ENCODE measurements around the gene TUNAR.

The TUNAR gene

GRCh38 chr14:95832012-95832411 lies 44.6 kb upstream of the TUNAR start:
- no peak for DNase-seq (ENCODE audit: low spot score)
- TF ChIP-seq CTCF (IDR thresholded peaks at IDR 0.05; ENCODE audit: borderline replicate concordance, control extremely low read depth, extremely low read depth, insufficient read depth, missing control alignments), result no peak
- in situ Hi-C loops (cut with MboI; ENCODE audit: low sequenced_read_pairs, unreplicated experiment), result no loop called here

DNA sequence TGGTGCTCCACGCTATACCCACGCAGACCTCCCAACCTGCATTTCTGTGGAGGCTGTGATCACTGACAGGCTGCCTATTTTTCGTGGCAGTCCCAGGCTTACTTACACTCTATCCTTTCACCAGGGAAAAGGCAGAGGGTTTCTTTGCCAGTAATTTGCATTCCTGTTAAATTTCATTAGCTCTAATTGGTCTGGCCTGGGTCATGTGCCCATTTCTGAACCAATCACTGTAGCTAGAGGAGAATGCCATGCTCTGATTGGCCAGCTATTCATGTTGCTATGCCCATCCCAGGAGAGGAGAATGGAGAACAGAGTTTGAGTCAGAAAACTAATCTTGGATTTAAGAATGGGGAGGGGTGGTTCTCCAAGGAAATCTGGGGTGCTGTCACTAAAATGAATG lies 43.2 kb upstream of the TUNAR start:
- no peak for TF ChIP-seq CTCF (IDR thresholded peaks at IDR 0.05; ENCODE audit: borderline replicate concordance, control extremely low read depth, extremely low read depth, insufficient read depth, missing control alignments)
- in situ Hi-C loops (cut with MboI; ENCODE audit: low sequenced_read_pairs, unreplicated experiment), result no loop called here
- DNase-seq (ENCODE audit: low spot score), result no peak

- in situ Hi-C loops (cut with MboI; ENCODE audit: low sequenced_read_pairs, unreplicated experiment), result no loop called here
- TF ChIP-seq CTCF (IDR thresholded peaks at IDR 0.05; ENCODE audit: borderline replicate concordance, control extremely low read depth, extremely low read depth, insufficient read depth, missing control alignments), result no peak
- no peak for DNase-seq (ENCODE audit: low spot score)
These were observed 42.1 kb upstream of the TUNAR start for GRCh38 chr14:95834496-95834895.

DNA sequence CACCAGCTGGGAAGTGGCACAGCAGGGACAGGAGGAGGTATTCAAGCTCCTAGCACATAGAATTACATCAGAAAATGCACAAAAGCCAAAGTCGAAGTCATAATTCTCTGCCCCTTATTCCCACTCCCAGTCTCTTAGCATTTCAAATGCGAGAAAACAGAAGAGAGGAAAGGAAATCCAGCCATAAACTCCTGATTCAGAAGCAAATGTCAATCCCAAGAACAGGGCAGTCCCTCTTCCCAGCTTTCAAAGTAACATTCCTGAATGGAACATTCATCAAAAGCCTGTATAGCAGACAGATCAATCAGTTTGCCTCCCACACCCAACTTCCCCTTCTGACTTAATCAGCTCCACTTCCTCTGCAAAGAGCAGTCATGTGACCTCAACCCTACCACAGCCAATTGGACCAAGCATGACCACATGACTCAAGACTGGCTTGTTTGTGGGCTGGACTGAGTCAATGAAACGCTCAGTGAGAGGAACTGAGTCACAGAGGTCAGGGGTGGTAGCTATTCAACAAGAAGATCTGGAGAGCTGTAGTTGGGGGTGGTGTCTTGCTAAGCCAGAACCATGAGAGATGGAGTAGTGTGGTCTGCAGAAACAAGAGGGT lies 41.4 kb upstream of the TUNAR start:
- in situ Hi-C loops (cut with MboI; ENCODE audit: low sequenced_read_pairs, unreplicated experiment), result no loop called here
- no peak for DNase-seq (ENCODE audit: low spot score)
- TF ChIP-seq CTCF (IDR thresholded peaks at IDR 0.05; ENCODE audit: borderline replicate concordance, control extremely low read depth, extremely low read depth, insufficient read depth, missing control alignments), result no peak

DNA sequence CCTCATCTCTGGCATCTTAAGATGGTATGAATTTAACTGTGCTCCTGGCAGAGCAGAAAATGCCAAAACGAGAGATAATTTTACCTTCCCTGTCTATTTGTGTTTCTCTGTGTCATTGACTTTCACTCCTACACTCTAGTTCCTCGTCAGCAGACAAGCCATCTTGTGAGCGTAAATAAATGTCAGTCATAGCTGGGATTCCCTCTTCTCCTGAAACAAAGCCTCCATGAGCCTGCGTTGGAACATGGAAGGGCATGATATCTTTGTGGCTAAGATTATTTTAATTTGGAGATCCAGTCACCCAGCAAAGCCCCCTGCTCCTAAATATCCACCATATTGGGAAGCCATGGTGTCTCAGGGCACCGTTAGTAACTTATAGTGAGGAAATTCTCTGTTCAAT lies 37.8 kb upstream of the TUNAR start:
- TF ChIP-seq CTCF (IDR thresholded peaks at IDR 0.05; ENCODE audit: borderline replicate concordance, control extremely low read depth, extremely low read depth, insufficient read depth, missing control alignments), result no peak
- in situ Hi-C loops (cut with MboI; ENCODE audit: low sequenced_read_pairs, unreplicated experiment), result no loop called here
- DNase-seq (ENCODE audit: low spot score), result no peak

DNA sequence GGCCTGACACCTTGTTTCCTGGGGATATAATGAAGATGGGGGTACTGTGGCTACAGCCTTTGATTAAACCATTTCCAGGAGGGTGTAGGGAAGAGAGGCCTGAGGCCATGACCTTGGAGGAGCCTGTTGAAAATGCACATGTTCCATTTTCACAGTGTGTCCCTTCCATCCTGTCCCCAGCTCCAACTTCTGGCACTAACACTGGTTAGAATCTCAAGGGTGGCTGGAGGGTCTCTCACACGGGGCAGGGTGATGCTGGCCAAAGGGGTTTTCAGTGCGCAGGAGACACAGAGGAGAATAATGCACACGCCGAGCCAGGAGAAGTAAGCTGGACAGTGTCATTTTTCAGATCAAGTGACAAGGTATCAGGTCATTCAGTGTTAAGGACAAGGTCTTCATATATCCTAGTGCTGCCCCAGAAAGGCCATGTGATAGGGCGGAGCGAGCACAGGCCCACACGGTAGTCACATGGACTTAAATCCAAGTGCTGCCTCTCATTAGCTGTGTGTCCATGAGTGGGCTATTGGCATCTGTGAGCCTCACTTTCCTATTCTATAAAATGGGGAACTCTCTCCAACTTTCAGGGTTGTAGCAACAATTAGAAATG lies 36.4 kb upstream of the TUNAR start:
- DNase-seq (ENCODE audit: low spot score), result no peak
- in situ Hi-C loops (cut with MboI; ENCODE audit: low sequenced_read_pairs, unreplicated experiment), result no loop called here
- no peak for TF ChIP-seq CTCF (IDR thresholded peaks at IDR 0.05; ENCODE audit: borderline replicate concordance, control extremely low read depth, extremely low read depth, insufficient read depth, missing control alignments)
